GM12878 (cell line): ENCODE measurements around the gene RASGRP2. TPM values are rescaled to one million over a fixed set of nuclear protein-coding genes. Genes with fewer than 3 reads are reported as not detected.

Experiments used
- ATAC-seq: fragments of 200-7000 bp; cut with Tn5 transposase; 3 replicates; pipeline ENCODE4 v1.9.1; 2020; ENCODE audit warnings: mild to moderate bottlenecking, moderate library complexity
- BruUV-seq: library from RNA; stranded (reverse); fragments of 400-500 nt; replicated peaks from 2 replicates; lab custom pipeline; 2021; lab: Mats Ljungman, UMichigan
- CTCF ChIA-PET: fragments of 300-600 bp; sonication (Branson Sonifier 250); formaldehyde crosslinking; extraction: SDS; loops from one replicate; lab custom pipeline; 2021; ENCODE audit warnings: inconsistent platforms; lab: Yijun Ruan, JAX
- POLR2A ChIA-PET: fragments of 350-600 bp; formaldehyde crosslinking; extraction: SDS; loops from one replicate; lab custom pipeline; 2021; ENCODE audit warnings: inconsistent platforms; lab: Charles Lee
- RAD21 ChIA-PET: fragments of 300-600 bp; sonication (Branson Sonifier 250); formaldehyde crosslinking; loops from one replicate; lab custom pipeline; 2023; ENCODE audit warnings: antibody characterized with exemption; ENCODE audit not compliant: unreplicated experiment; lab: Charles Lee
- SMC1A ChIA-PET: fragments of 300-600 bp; sonication (Branson Sonifier 250); formaldehyde crosslinking; loops from one replicate; lab custom pipeline; 2023; ENCODE audit not compliant: unreplicated experiment, uncharacterized antibody; lab: Charles Lee
- DNase-seq: peaks from one replicate; pipeline ENCODE4 v3.0.0-alpha.2; 2011; ENCODE audit warnings: low read depth, low spot score
- FAIRE-seq: peaks from 3 replicates; lab custom pipeline; 2011; peaks lifted over from hg19 to GRCh38; lab: Jason Lieb, UNC
- H2AFZ ChIP-seq: 2 replicates; pipeline ENCODE4 v1.6.0; 2011; ENCODE audit warnings: low read depth, low read length, control low read depth; ENCODE audit not compliant: control insufficient read depth
- H3K27ac ChIP-seq: 2 replicates; pipeline ENCODE4 v1.5.1; 2011; ENCODE audit warnings: control low read depth; ENCODE audit not compliant: control insufficient read depth, insufficient read depth
- H3K27me3 ChIP-seq, 2 experiments: replicated peaks in 1 of 2; 2 replicates each; pipeline versions ENCODE4 v1.6.0 to v1.6.1; 2011; ENCODE audit warnings: low read length in 1 of 2; ENCODE audit not compliant: control insufficient read depth in 2 of 2, insufficient read depth in 2 of 2
- H3K36me3 ChIP-seq, 2 experiments: 2 replicates each; pipeline ENCODE4 v1.5.1; 2011; ENCODE audit warnings: low read length in 1 of 2; ENCODE audit not compliant: control insufficient read depth in 2 of 2, insufficient read depth in 2 of 2
- H3K4me1 ChIP-seq: 2 replicates; pipeline ENCODE4 v1.6.1; 2011; ENCODE audit warnings: mild to moderate bottlenecking, low read length, moderate library complexity, mixed read lengths; ENCODE audit not compliant: control insufficient read depth, insufficient read depth
- H3K4me2 ChIP-seq: 2 replicates; pipeline ENCODE4 v1.6.0; 2011; ENCODE audit warnings: control low read depth; ENCODE audit not compliant: control insufficient read depth, insufficient read depth
- H3K4me3 ChIP-seq: fragments of 200-600 bp; sonication (generic); 2 replicates; pipeline ENCODE4 v1.5.1; 2016
- H3K79me2 ChIP-seq: 2 replicates; pipeline ENCODE4 v1.6.0; 2011; ENCODE audit warnings: low read length; ENCODE audit not compliant: control insufficient read depth, insufficient read depth
- H3K9ac ChIP-seq: 2 replicates; pipeline ENCODE4 v1.8.0; 2011; ENCODE audit warnings: low read length, control low read depth, mixed read lengths; ENCODE audit not compliant: control insufficient read depth, insufficient read depth
- H3K9me3 ChIP-seq: replicated peaks from 3 replicates; pipeline ENCODE4 v1.5.1; 2011; ENCODE audit warnings: mild to moderate bottlenecking, low read length; ENCODE audit not compliant: control insufficient read depth, insufficient read depth
- H4K20me1 ChIP-seq: 2 replicates; pipeline ENCODE4 v1.6.0; 2011; ENCODE audit not compliant: control insufficient read depth, insufficient read depth
- BCL11A ChIP-seq: IDR thresholded peaks from 2 replicates; pipeline ENCODE4 v1.6.1; 2011; ENCODE audit warnings: low read depth, low read length
- BMI1 ChIP-seq: fragments of 450-650 bp; IDR thresholded peaks from 2 replicates; pipeline ENCODE4 v1.6.1; 2016; ENCODE audit warnings: mild to moderate bottlenecking, moderate library complexity, borderline replicate concordance
- DPF2 ChIP-seq: fragments of 450-650 bp; IDR thresholded peaks from 2 replicates; pipeline ENCODE4 v1.6.1; 2017; ENCODE audit warnings: mild to moderate bottlenecking
- EED ChIP-seq: sonication (generic); IDR thresholded peaks from 2 replicates; pipeline ENCODE4 v1.6.1; 2016; ENCODE audit warnings: antibody characterized with exemption, low read depth
- KDM1A ChIP-seq: fragments of 200-600 bp; sonication (generic); IDR thresholded peaks from 2 replicates; pipeline ENCODE4 v1.6.1; 2016; ENCODE audit warnings: borderline replicate concordance
- NFYA ChIP-seq: IDR thresholded peaks from 2 replicates; pipeline ENCODE4 v1.6.1; 2011; ENCODE audit warnings: low read depth, mild to moderate bottlenecking, low read length, improper control_type of control experiment, borderline replicate concordance
- NR2F1 ChIP-seq: fragments of 450-650 bp; conservative IDR thresholded peaks from 2 replicates; pipeline ENCODE4 v1.6.1; 2017; ENCODE audit warnings: mild to moderate bottlenecking
- REST ChIP-seq: IDR thresholded peaks from 2 replicates; pipeline ENCODE4 v1.6.1; 2012; ENCODE audit warnings: mild to moderate bottlenecking, low read depth, low read length
- ZNF274 ChIP-seq: IDR thresholded peaks from one replicate; pipeline ENCODE4 v1.8.0; 2011; ENCODE audit not compliant: insufficient read length, insufficient read depth
- WGBS: methylation state at CpG from one replicate; pipeline ENCODE4 v1.1.6; 2016; ENCODE audit warnings: low lambda C conversion rate; ENCODE audit not compliant: insufficient replicate concordance, insufficient coverage; ENCODE audit errors: missing lambda C conversion rate; 5-methylcytosine and 5-hydroxymethylcytosine counted together
- in situ Hi-C: fragments of 300-500 bp; cut with MboI; formaldehyde crosslinking; loops from 9 replicates; pipeline ENCODE4 v1.14.3; 2018; ENCODE audit warnings: mixed read lengths
- intact Hi-C: fragments of 100-400 bp; cut with micrococcal nuclease; formaldehyde crosslinking; loops from one replicate; pipeline ENCODE4 v1.14.2; 2022; ENCODE audit not compliant: unreplicated experiment
- polyA plus RNA-seq, 11 experiments: library from polyadenylated mRNA; depleted of rRNA in 4 of 11; unstranded in 6 of 11; stranded (reverse) in 5 of 11; fragments of >200 nt; fragmentation: Nextera tagmentation in 4 of 11; fragmentation: Illumina TruSeq in 1 of 11; extraction: Ambion mirVana in 4 of 11; extraction: Trizol in 1 of 11; gene quantifications; 1 replicate in 1 of 11; 2 replicates in 10 of 11; pipeline versions ENCODE4 v1.2.1 to v1.2.3, GENCODE V29; 2011 to 2016; ENCODE audit warnings: inconsistent platforms in 2 of 11, missing spikeins in 2 of 11, low read depth in 1 of 11
- total RNA-seq, 4 experiments: library from RNA; depleted of rRNA in 3 of 4; stranded (reverse); fragments of >200 nt in 3 of 4; fragmentation: Illumina TruSeq in 1 of 4; extraction: Trizol in 1 of 4; gene quantifications; 2 replicates each; pipeline versions ENCODE4 v1.2.1 to v1.2.3, GENCODE V29; 2013 to 2021
- TF ChIP-seq, protein P1 (sequence below): fragments of 450-650 bp; IDR thresholded peaks from 2 replicates; pipeline ENCODE4 v1.6.1; 2018; ENCODE audit warnings: borderline replicate concordance, mild to moderate bottlenecking; ENCODE audit not compliant: partially characterized antibody
- TF ChIP-seq, protein P2 (sequence below): fragments of 450-650 bp; IDR thresholded peaks from 2 replicates; pipeline ENCODE4 v1.6.1; 2016; ENCODE audit warnings: mild to moderate bottlenecking

RASGRP2 gene
- total and polyA plus RNA-seq, 10 of the 15 experiments (the other 5 are each of a cell fraction or from before 2014, with no cell fraction given), result 0.26 to 9.0 (median 5.4) TPM

DNA sequence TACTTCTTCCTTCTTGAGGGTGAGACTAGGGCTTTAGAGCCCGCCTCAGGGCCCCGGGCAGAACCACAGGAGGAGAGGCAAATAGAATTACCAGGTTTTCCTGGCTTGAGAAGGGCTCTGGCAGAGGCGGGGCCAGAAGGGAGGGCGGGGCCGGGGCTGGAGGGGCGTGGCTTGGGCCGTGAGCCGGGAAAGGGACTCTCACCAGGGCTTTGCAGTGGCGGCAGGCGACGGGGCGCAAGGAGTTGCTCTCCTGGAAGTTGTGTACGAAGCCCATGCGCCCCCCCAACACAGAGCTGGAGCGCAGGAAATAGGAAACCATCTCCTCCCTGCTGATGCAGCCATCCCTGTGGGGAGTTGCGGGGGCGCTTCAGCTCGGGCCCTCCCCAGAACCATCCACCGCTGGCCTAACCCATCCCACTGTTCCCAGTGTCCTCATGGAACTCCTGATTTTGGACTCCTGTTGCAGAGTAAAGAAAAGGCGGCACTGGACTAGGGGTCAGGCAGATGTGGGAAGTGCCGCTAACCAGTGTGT, 14.0 kb downstream of the RASGRP2 start:
- Histone ChIP-seq H4K20me1 (no peaks in the 10 kb centered on the region), H3K79me2 (no peaks in the 10 kb centered on the region), H3K4me3 (no peak overlapping the region), H3K27ac (no peak overlapping the region), H3K27me3 (no peaks in the 10 kb centered on the region), H3K4me1 (no peaks in the 10 kb centered on the region), H3K36me3 (no peaks in the 10 kb centered on the region), H3K9me3 (no peaks in the 10 kb centered on the region), H3K4me2 (no peak overlapping the region), H3K9ac (no peak overlapping the region), H2AFZ (no peak overlapping the region)
- ChIA-PET POLR2A (no interaction called here), RAD21 (no interaction called here), SMC1A (no interaction called here), CTCF (interaction anchor here (0.8 to 1.0 kb wide), 2 partner anchors 9 to 41 kb away, joined by 3 to 5 read pairs; no protein-coding TSS in a partner anchor)
- ATAC-seq, result peak; percentile 47
- no peak for FAIRE-seq
- intact Hi-C loops (no loop called here), in situ Hi-C loops (no loop called here)
- 64% methylated on average over 19 of the region's 21 CpGs for WGBS
- no TSS peak for BruUV-seq
- TF ChIP-seq KDM1A, result no peak
- no peak for TF ChIP-seq NFYA
- TF ChIP-seq DPF2, result no peak
- TF ChIP-seq, protein P1, sequence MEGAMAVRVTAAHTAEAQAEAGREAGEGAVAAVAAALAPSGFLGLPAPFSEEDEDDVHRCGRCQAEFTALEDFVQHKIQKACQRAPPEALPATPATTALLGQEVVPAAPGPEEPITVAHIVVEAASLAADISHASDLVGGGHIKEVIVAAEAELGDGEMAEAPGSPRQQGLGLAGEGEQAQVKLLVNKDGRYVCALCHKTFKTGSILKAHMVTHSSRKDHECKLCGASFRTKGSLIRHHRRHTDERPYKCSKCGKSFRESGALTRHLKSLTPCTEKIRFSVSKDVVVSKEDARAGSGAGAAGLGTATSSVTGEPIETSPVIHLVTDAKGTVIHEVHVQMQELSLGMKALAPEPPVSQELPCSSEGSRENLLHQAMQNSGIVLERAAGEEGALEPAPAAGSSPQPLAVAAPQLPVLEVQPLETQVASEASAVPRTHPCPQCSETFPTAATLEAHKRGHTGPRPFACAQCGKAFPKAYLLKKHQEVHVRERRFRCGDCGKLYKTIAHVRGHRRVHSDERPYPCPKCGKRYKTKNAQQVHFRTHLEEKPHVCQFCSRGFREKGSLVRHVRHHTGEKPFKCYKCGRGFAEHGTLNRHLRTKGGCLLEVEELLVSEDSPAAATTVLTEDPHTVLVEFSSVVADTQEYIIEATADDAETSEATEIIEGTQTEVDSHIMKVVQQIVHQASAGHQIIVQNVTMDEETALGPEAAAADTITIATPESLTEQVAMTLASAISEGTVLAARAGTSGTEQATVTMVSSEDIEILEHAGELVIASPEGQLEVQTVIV, result no peak
- TF ChIP-seq EED, result no peak
- TF ChIP-seq BMI1, result no peak
- TF ChIP-seq NR2F1, result no peak
- no peak for TF ChIP-seq REST
- no peak for TF ChIP-seq ZNF274
- TF ChIP-seq, protein P2, sequence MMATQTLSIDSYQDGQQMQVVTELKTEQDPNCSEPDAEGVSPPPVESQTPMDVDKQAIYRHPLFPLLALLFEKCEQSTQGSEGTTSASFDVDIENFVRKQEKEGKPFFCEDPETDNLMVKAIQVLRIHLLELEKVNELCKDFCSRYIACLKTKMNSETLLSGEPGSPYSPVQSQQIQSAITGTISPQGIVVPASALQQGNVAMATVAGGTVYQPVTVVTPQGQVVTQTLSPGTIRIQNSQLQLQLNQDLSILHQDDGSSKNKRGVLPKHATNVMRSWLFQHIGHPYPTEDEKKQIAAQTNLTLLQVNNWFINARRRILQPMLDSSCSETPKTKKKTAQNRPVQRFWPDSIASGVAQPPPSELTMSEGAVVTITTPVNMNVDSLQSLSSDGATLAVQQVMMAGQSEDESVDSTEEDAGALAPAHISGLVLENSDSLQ, result no peak
- no peak for TF ChIP-seq BCL11A
- no peak for DNase-seq
